ENCODE measurements around the gene ELAVL2. TPM values are rescaled to one million over a fixed set of nuclear protein-coding genes. Genes with fewer than 3 reads are reported as not detected.
A peak's percentile ranks its signal among the peaks of the same experiment; 100 is the strongest.

Gene ELAVL2
- total and polyA plus RNA-seq, 2 donors = 0.07 to 0.33 TPM

DNA sequence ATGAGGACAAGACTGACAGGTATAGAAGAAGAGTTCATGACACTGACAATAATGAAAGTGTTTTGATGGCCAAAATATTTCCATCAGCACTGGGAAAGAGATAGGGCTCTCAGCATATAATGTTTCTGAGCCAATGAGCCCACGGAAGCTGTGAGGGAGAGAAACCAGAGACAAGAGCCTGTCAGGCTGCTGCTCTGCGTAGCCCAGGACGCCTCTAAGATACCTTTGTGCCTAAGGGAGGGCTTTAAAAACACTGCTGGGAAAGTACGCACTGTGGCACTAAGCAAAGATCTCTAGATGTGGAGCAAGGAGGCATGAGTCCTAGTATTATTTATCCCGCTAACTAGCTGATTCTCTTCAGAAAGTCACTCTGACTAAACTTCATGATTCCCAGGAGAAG, 11.0 kb upstream of the ELAVL2 start:
- Histone ChIP-seq H3K27me3 (ENCODE audit: control insufficient read depth in 2 of 2, insufficient read depth in 1 of 2, low read length in 1 of 2) (no peaks in the 10 kb centered on the region), H3K4me3 (ENCODE audit: low read length in 2 of 2) (no peak overlapping the region), H3K27ac (ENCODE audit: low read depth in 1 of 2, low read length in 1 of 2) (no peak overlapping the region), H3K4me1 (ENCODE audit: control insufficient read depth in 2 of 2, insufficient read depth in 2 of 2, low read length in 2 of 2) (no peaks in the 10 kb centered on the region), H3K36me3 (ENCODE audit: control insufficient read depth in 2 of 2, insufficient read depth in 2 of 2, low read length in 1 of 2) (no peaks in the 10 kb centered on the region), H3K9me3 (ENCODE audit: control insufficient read depth in 2 of 2, insufficient read depth in 1 of 2, low read length in 1 of 2) (no peaks in the 10 kb centered on the region)
- 88% methylated on average over 5 of the region's 5 CpGs for WGBS
- DNase-seq (ENCODE audit: low read depth in 6 of 9, low spot score in 9 of 9) = no peak

DNA sequence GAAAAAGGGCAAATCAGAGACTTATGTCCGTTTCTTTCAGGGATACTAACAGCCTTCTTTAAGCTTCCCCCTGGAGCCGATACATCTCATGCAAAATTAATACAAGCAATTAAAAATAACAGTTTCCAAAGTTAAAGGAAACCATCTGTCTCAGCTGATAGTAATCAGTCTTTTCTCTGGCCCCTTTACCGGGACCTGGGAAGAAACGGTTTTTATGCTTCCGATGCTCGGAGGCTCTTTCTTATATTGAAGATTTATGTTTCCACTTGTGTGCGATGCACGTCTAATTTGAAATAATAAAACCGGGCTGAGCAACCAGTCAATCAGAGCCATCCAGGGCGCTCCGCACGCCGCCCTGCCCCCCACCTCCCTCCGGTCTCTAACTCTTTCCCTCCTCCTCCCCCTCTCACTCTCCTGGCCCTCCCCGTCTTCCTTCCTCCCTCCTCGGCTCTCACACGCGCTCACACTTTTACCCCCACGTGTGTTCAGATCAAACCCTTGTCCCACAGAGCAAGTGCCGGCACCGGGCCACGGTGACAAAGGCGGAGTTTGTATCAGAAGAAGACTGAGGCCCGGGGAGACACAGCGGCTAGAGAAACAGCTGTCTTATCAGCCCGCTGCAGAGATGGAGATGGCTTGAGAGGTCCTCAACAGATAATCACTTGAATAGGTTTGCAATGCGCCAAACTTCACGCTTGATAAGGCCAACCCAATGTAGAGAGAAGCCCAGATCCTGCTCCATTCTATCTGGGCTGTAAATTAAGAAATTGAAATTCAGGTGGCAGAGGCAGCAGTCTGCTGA, 5.1 kb upstream of the ELAVL2 start:
- Histone ChIP-seq H3K4me3 (ENCODE audit: low read length in 2 of 2) (no peak overlapping the region), H3K4me1 (ENCODE audit: control insufficient read depth in 2 of 2, insufficient read depth in 2 of 2, low read length in 2 of 2) (no peaks in the 10 kb centered on the region), H3K9me3 (ENCODE audit: control insufficient read depth in 2 of 2, insufficient read depth in 1 of 2, low read length in 1 of 2) (peaks cover 0 to 3% of the 10 kb centered on the region in 2 donors), H3K36me3 (ENCODE audit: control insufficient read depth in 2 of 2, insufficient read depth in 2 of 2, low read length in 1 of 2) (no peaks in the 10 kb centered on the region), H3K27me3 (ENCODE audit: control insufficient read depth in 2 of 2, insufficient read depth in 1 of 2, low read length in 1 of 2) (peaks cover 4 to 23% of the 10 kb centered on the region in 2 donors), H3K27ac (ENCODE audit: low read depth in 1 of 2, low read length in 1 of 2) (no peak overlapping the region)
- DNase-seq (ENCODE audit: low read depth in 6 of 9, low spot score in 9 of 9) = no peak
- WGBS = 4% methylated on average over 28 of the region's 28 CpGs

DNA sequence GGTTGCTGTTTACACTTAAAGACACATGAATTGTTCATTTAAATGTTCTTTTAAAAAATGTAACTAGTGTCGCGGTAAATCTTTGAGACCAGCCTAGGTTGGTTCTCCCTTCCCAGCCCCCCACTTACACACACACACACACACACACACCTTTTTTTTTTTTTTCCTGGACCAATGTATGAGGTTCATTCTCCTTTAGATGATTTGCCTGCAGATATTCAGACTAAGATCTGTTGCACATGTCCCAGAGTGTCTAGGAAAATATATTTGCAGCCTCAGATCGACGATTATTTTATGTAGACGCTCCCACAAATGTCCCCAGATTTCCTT, 4.4 kb upstream of the ELAVL2 start:
- H3K4me3 ChIP-seq (ENCODE audit: low read length in 2 of 2) = no peak overlapping the region
- WGBS = 13% methylated on average over 5 of the region's 5 CpGs
- peaks cover 4 to 30% of the 10 kb centered on the region in 2 donors for H3K27me3 ChIP-seq (ENCODE audit: control insufficient read depth in 2 of 2, insufficient read depth in 1 of 2, low read length in 1 of 2)

DNA sequence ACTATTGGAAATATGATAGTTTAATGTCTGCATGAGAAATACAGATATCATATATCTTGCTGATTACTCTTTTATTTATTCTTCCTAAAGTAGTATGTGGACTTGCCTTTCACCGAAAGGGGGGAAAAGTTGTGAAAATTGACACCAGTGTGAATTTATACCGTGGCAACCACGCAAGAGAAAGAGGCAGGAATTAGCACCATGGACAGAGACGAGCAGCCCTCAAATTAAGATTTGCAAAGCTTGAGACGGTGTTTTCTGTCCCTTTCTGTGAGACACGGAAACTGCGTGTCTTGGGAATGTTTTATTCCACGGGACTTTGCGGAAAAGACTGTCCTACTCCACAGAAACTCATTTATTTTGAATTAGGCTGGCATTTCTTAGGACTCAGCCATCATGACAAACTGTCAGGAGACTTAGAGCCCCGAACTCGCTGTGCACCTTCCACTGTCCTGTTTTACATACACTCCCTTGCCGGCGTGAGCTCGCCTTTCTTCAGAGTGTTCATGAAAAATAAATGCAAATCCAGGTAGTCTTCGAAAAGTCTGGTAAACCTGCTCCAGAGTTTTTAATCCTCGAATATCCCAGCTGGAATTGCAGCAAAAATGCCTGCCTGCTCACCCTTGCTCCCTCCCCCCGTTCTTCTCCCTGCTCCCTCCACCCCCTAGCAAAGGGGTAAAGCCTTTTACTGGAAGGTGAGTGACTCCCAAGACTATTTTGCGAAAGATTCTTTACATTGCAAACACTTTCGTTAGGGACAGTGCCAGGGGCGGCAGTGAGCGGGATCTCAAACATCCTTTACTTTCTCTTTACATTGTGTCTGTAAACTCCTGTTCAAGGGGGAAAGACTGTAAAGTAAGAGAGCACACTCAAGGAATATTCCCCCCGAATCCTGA, 3.8 kb upstream of the ELAVL2 start:
- Histone ChIP-seq H3K36me3 (ENCODE audit: control insufficient read depth in 2 of 2, insufficient read depth in 2 of 2, low read length in 1 of 2) (no peaks in the 10 kb centered on the region), H3K4me3 (ENCODE audit: low read length in 2 of 2) (no peak overlapping the region), H3K27me3 (ENCODE audit: control insufficient read depth in 2 of 2, insufficient read depth in 1 of 2, low read length in 1 of 2) (peaks cover 4 to 36% of the 10 kb centered on the region in 2 donors), H3K27ac (ENCODE audit: low read depth in 1 of 2, low read length in 1 of 2) (no peak overlapping the region), H3K9me3 (ENCODE audit: control insufficient read depth in 2 of 2, insufficient read depth in 1 of 2, low read length in 1 of 2) (peaks cover 0 to 3% of the 10 kb centered on the region in 2 donors), H3K4me1 (ENCODE audit: control insufficient read depth in 2 of 2, insufficient read depth in 2 of 2, low read length in 2 of 2) (no peaks in the 10 kb centered on the region)
- peak in 1 of 9 donors; percentile 6 for DNase-seq (ENCODE audit: low read depth in 6 of 9, low spot score in 9 of 9)
- 7% methylated on average over 22 of the region's 22 CpGs for WGBS

More for the DNA sequence above, 4.4 kb upstream of the ELAVL2 start:
- DNase-seq (ENCODE audit: low read depth in 6 of 9, low spot score in 9 of 9) = no peak
- Histone ChIP-seq H3K36me3 (ENCODE audit: control insufficient read depth in 2 of 2, insufficient read depth in 2 of 2, low read length in 1 of 2) (no peaks in the 10 kb centered on the region), H3K9me3 (ENCODE audit: control insufficient read depth in 2 of 2, insufficient read depth in 1 of 2, low read length in 1 of 2) (peaks cover 0 to 3% of the 10 kb centered on the region in 2 donors), H3K27ac (ENCODE audit: low read depth in 1 of 2, low read length in 1 of 2) (no peak overlapping the region), H3K4me1 (ENCODE audit: control insufficient read depth in 2 of 2, insufficient read depth in 2 of 2, low read length in 2 of 2) (no peaks in the 10 kb centered on the region)

DNA sequence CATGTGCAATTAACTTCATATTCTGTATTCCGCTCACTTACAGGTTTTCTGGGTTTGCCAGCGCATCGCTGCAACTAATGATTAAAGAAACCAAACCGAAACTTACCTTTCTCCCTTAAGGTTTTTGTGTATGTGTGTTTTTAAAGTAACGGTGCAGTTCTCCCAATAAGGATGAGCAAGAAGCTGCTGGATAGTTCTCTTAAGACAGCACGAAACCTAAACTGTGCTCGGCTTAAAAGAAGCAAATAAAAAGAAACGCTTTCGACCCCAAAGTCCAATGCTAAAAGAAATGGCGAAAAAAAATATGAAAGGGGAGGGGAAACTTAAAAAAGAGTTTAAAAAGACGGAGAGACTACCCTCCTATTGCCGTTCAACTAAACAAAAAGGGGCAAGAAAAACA, 340 bp downstream of the ELAVL2 start:
- Histone ChIP-seq H3K27me3 (ENCODE audit: control insufficient read depth in 2 of 2, insufficient read depth in 1 of 2, low read length in 1 of 2) (peaks cover 39 to 66% of the 10 kb centered on the region in 2 donors), H3K27ac (ENCODE audit: low read depth in 1 of 2, low read length in 1 of 2) (no peak overlapping the region), H3K9me3 (ENCODE audit: control insufficient read depth in 2 of 2, insufficient read depth in 1 of 2, low read length in 1 of 2) (peaks cover 3 to 8% of the 10 kb centered on the region in 2 donors), H3K4me3 (ENCODE audit: low read length in 2 of 2) (no peak overlapping the region), H3K36me3 (ENCODE audit: control insufficient read depth in 2 of 2, insufficient read depth in 2 of 2, low read length in 1 of 2) (no peaks in the 10 kb centered on the region), H3K4me1 (ENCODE audit: control insufficient read depth in 2 of 2, insufficient read depth in 2 of 2, low read length in 2 of 2) (no peaks in the 10 kb centered on the region)
- WGBS = 4% methylated on average over 12 of the region's 12 CpGs
- DNase-seq (ENCODE audit: low read depth in 6 of 9, low spot score in 9 of 9) = no peak

DNA sequence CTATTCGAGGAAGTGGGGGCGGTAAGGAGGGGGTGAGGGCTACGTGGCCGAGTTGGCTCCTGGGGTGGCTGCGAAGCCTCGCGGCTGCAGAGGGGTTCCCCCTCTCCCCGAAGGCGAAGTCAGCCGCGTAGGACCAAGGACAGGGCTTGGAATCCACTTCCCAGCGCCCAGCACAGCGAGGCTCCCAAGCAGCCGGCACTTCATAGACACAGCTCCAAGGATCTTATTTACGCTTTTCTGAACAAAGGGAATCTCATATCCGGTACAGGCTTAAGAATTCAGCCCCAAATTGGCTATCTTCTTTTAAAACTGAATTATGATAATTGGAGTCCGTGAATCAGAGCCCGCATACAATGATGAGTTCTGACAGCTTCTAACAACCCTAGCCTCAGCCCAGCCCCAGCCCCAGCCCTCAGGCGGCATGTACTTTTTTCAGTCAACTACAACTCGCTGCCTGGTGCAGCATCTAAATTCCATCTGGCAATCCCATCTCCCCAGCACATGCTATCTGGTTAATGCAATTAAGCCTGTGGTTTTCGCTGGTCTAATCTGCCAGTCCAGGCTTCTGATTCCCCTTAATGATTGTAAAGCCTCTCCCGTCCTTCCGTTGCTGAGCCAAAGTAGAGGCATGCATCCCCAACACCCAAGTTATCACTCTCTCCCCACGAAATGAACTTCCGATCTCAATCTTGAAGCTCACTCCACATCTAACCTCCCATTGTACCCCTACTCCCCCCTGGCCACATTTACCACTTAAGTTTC, 1.0 kb downstream of the ELAVL2 start:
- Histone ChIP-seq H3K27me3 (ENCODE audit: control insufficient read depth in 2 of 2, insufficient read depth in 1 of 2, low read length in 1 of 2) (peaks cover 45 to 67% of the 10 kb centered on the region in 2 donors), H3K4me1 (ENCODE audit: control insufficient read depth in 2 of 2, insufficient read depth in 2 of 2, low read length in 2 of 2) (no peaks in the 10 kb centered on the region), H3K36me3 (ENCODE audit: control insufficient read depth in 2 of 2, insufficient read depth in 2 of 2, low read length in 1 of 2) (no peaks in the 10 kb centered on the region), H3K9me3 (ENCODE audit: control insufficient read depth in 2 of 2, insufficient read depth in 1 of 2, low read length in 1 of 2) (peaks cover 3 to 9% of the 10 kb centered on the region in 2 donors), H3K4me3 (ENCODE audit: low read length in 2 of 2) (no peak overlapping the region), H3K27ac (ENCODE audit: low read depth in 1 of 2, low read length in 1 of 2) (no peak overlapping the region)
- no peak for DNase-seq (ENCODE audit: low read depth in 6 of 9, low spot score in 9 of 9)
- WGBS = 8% methylated on average over 25 of the region's 25 CpGs

DNA sequence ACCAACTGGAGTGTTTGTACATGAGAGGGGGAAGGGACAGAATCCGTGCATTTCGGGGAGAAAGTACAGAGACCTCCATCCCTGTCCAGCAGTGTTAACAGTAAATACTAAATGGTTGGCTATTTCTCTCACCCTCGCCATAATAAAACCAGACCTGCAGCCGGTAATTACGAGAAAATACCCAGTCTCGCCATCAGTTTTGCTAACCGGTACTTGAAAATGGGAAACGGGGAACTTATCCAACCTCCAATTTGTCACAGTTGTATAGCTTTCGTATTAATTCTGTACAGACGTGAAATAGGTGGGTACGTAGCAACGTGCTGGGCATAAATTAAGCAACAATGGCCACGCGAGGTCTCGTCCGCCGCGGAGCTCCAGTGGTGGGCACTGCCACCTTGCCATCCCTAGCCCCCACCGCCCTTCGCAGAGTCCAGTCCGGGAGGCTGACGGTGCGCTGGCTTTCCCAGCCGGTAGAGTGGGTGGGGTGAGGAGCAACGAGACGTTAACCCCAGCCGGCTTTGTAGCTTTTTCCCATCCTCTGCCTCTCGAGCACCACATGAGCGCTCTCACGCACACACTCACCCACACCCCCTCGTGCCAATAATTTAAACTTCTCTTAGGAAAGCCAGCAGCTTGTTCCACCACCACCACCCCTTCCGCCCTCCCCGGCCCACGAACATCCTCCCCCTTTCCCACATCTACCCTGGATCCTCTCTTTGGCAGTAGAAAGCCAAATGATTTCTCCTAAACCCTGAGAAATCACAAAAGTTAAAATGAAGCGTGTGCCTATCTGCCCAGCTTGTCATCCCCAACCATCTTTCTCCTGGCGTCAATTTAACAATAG, 1.8 kb downstream of the ELAVL2 start:
- peaks cover 48 to 66% of the 10 kb centered on the region in 2 donors for H3K27me3 ChIP-seq (ENCODE audit: control insufficient read depth in 2 of 2, insufficient read depth in 1 of 2, low read length in 1 of 2)
- no peak overlapping the region for H3K27ac ChIP-seq (ENCODE audit: low read depth in 1 of 2, low read length in 1 of 2)
- no peak overlapping the region for H3K4me3 ChIP-seq (ENCODE audit: low read length in 2 of 2)
- 10% methylated on average over 36 of the region's 36 CpGs for WGBS
- peaks cover 3 to 9% of the 10 kb centered on the region in 2 donors for H3K9me3 ChIP-seq (ENCODE audit: control insufficient read depth in 2 of 2, insufficient read depth in 1 of 2, low read length in 1 of 2)
- no peak for DNase-seq (ENCODE audit: low read depth in 6 of 9, low spot score in 9 of 9)
- H3K36me3 ChIP-seq (ENCODE audit: control insufficient read depth in 2 of 2, insufficient read depth in 2 of 2, low read length in 1 of 2) = no peaks in the 10 kb centered on the region
- no peaks in the 10 kb centered on the region for H3K4me1 ChIP-seq (ENCODE audit: control insufficient read depth in 2 of 2, insufficient read depth in 2 of 2, low read length in 2 of 2)

DNA sequence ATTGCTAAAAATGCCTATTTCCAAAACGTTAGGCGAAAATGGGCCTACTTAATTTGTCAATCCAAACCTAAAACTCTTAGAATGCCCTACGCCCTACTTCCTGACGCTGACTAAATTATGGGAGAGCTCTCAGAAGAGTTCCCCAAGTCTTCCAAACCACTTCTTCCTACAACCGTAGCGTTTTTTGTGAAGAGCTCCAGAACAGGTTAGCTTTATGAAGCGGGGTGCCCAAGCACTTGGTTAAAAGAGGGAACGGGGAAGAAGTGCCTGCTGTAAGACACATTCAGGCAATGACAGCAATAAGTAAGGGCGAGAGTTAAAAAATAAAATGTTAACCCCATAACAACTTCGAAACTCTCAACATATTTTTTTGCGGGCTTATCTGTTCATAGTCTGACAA, 2.8 kb downstream of the ELAVL2 start:
- no peaks in the 10 kb centered on the region for H3K36me3 ChIP-seq (ENCODE audit: control insufficient read depth in 2 of 2, insufficient read depth in 2 of 2, low read length in 1 of 2)
- H3K4me1 ChIP-seq (ENCODE audit: control insufficient read depth in 2 of 2, insufficient read depth in 2 of 2, low read length in 2 of 2) = no peaks in the 10 kb centered on the region
- WGBS = 27% methylated on average over 11 of the region's 11 CpGs
- H3K27me3 ChIP-seq (ENCODE audit: control insufficient read depth in 2 of 2, insufficient read depth in 1 of 2, low read length in 1 of 2) = peaks cover 48 to 66% of the 10 kb centered on the region in 2 donors
- DNase-seq (ENCODE audit: low read depth in 6 of 9, low spot score in 9 of 9) = no peak
- no peak overlapping the region for H3K4me3 ChIP-seq (ENCODE audit: low read length in 2 of 2)
- no peak overlapping the region for H3K27ac ChIP-seq (ENCODE audit: low read depth in 1 of 2, low read length in 1 of 2)
- peaks cover 3 to 9% of the 10 kb centered on the region in 2 donors for H3K9me3 ChIP-seq (ENCODE audit: control insufficient read depth in 2 of 2, insufficient read depth in 1 of 2, low read length in 1 of 2)
